Fibroblast of villous mesenchyme (primary cell): ENCODE results near the gene ZCCHC24. TPM values are rescaled to one million over a fixed set of nuclear protein-coding genes. Genes with fewer than 3 reads are reported as not detected.
"Not testable (repeated sequence)": the region's sequence is repeated elsewhere in the genome, so short reads cannot be mapped to it uniquely, and the experiment has no call there.

Experiments used
- DNase-seq: peaks from one replicate; pipeline ENCODE4 v3.0.0-alpha.2; 2010; ENCODE audit warnings: low read depth
- H3K4me3 ChIP-seq: 2 replicates; pipeline ENCODE4 v1.5.1; 2011; ENCODE audit warnings: low read depth, mild to moderate bottlenecking, low read length
- CTCF ChIP-seq: IDR thresholded peaks from 2 replicates; pipeline ENCODE4 v1.5.1; 2012; ENCODE audit warnings: low read depth, mild to moderate bottlenecking, low read length; ENCODE audit not compliant: insufficient read depth
- total RNA-seq: library from RNA; depleted of rRNA; stranded (reverse); fragments of >200 nt; gene quantifications from 2 replicates; pipeline ENCODE4 v1.2.3, GENCODE V29; 2012

ZCCHC24 gene
- total RNA-seq, 1 donor = 36.7 TPM

GRCh38 chr10:79339266-79339665 is 106.2 kb downstream of the ZCCHC24 start:
- H3K4me3 ChIP-seq = no peak overlapping the region
- DNase-seq = no peak
- TF ChIP-seq CTCF = no peak

- not testable (repeated sequence) for DNase-seq, H3K4me3 ChIP-seq
Measured at GRCh38 chr10:79337783-79338469, 107.5 kb downstream of the ZCCHC24 start.

GRCh38 chr10:79336739-79337138 is 108.7 kb downstream of the ZCCHC24 start:
- no peak overlapping the region for H3K4me3 ChIP-seq
- no peak for DNase-seq
- TF ChIP-seq CTCF = no peak

GRCh38 chr10:79336276-79336675 is 109.1 kb downstream of the ZCCHC24 start:
- H3K4me3 ChIP-seq = no peak overlapping the region
- TF ChIP-seq CTCF = no peak
- DNase-seq = no peak

- TF ChIP-seq CTCF = no peak
- DNase-seq = no peak
- H3K4me3 ChIP-seq = no peak overlapping the region
Measured at GRCh38 chr10:79335470-79336235, 109.8 kb downstream of the ZCCHC24 start.

- H3K4me3 ChIP-seq = no peak overlapping the region
- TF ChIP-seq CTCF = no peak
- DNase-seq = no peak
Measured at GRCh38 chr10:79335094-79335469, 110.3 kb downstream of the ZCCHC24 start.

- DNase-seq = no peak
- TF ChIP-seq CTCF = no peak
- no peak overlapping the region for H3K4me3 ChIP-seq
Measured at GRCh38 chr10:79334573-79334972, 110.9 kb downstream of the ZCCHC24 start.
